Fibroblast of lung (primary cell): Measurements from ENCODE around the gene ZC3H7B.

Source experiments
- CTCF ChIP-seq, 2 donors: IDR thresholded peaks in 1 of 2; conservative IDR thresholded peaks in 1 of 2; 1 replicate in 1 of 2; 2 replicates in 1 of 2; pipeline ENCODE4 v1.5.1; 2011 to 2012; ENCODE audit warnings: low read length in 2 of 2, control low read depth in 1 of 2, inconsistent platforms in 1 of 2, low read depth in 1 of 2, mild to moderate bottlenecking in 1 of 2
- EZH2 ChIP-seq: IDR thresholded peaks from 2 replicates; pipeline ENCODE4 v1.5.1; 2012; ENCODE audit warnings: low read length, control low read depth, mild to moderate bottlenecking; ENCODE audit errors: missing control alignments

- no peak for TF ChIP-seq CTCF (conservative IDR thresholded peaks at IDR 0.05 in 1 of 2, IDR thresholded peaks at IDR 0.05 in 1 of 2; ENCODE audit: low read depth in 1 of 2, low read length in 2 of 2)
- no peak for TF ChIP-seq EZH2
Observed at GRCh38 chr22:41334951-41335635, 33.8 kb downstream of the ZC3H7B start.
